ENCODE results near the gene CST4. TPM values are rescaled to one million over a fixed set of nuclear protein-coding genes. Genes with fewer than 3 reads are reported as not detected.
A peak's percentile ranks its signal among the peaks of the same experiment; 100 is the strongest.

CST4 gene
- polyA plus RNA-seq, 3 donors = not detected

- 79 to 88% (median 83%) methylated on average over 2 of the region's 2 CpGs for WGBS, 3 donors
- no peak overlapping the region for H3K27ac ChIP-seq (ENCODE audit: low read depth, low read length)
Observed at GRCh38 chr20:23652926-23653325, 35.9 kb downstream of the CST4 start.

GRCh38 chr20:23652371-23652770 is 36.5 kb downstream of the CST4 start:
- no peak overlapping the region for H3K27ac ChIP-seq (ENCODE audit: low read depth, low read length)

- 82 to 93% (median 93%) methylated on average over 2 of the region's 2 CpGs for WGBS, 3 donors
- H3K27ac ChIP-seq (ENCODE audit: low read depth, low read length) = no peak overlapping the region
Observed at GRCh38 chr20:23651117-23651516, 37.7 kb downstream of the CST4 start.

- WGBS, 3 donors = 83 to 98% (median 85%) methylated on average over 1 of the region's 1 CpG
- no peak overlapping the region for H3K27ac ChIP-seq (ENCODE audit: low read depth, low read length)
Observed at GRCh38 chr20:23649830-23650417, 38.9 kb downstream of the CST4 start.

GRCh38 chr20:23649242-23649641 is 39.6 kb downstream of the CST4 start:
- no peak overlapping the region for H3K27ac ChIP-seq (ENCODE audit: low read depth, low read length)
- 83 to 93% (median 91%) methylated on average over 2 of the region's 2 CpGs for WGBS, 3 donors

- WGBS, 3 donors = 88 to 94% (median 90%) methylated on average over 2 of the region's 2 CpGs
- H3K27ac ChIP-seq (ENCODE audit: low read depth, low read length) = no peak overlapping the region
Observed at GRCh38 chr20:23647346-23647745, 41.5 kb downstream of the CST4 start.

- 46 to 53% (median 49%) methylated on average over 4 of the region's 4 CpGs for WGBS, 3 donors
- no peak overlapping the region for H3K27ac ChIP-seq (ENCODE audit: low read depth, low read length)
Observed at GRCh38 chr20:23646106-23646873, 42.5 kb downstream of the CST4 start.

- no peak overlapping the region for H3K27ac ChIP-seq (ENCODE audit: low read depth, low read length)
- 71 to 88% (median 84%) methylated on average over 1 of the region's 1 CpG for WGBS, 3 donors
Observed at GRCh38 chr20:23645575-23645974, 43.3 kb downstream of the CST4 start.

- WGBS, 3 donors = 95% methylated on average over 7 of the region's 7 CpGs
Observed at GRCh38 chr20:23644164-23644563, 44.7 kb downstream of the CST4 start.

GRCh38 chr20:23643659-23644058 is 45.2 kb downstream of the CST4 start:
- 50 to 92% (median 64%) methylated on average over 6 of the region's 6 CpGs for WGBS, 3 donors

More at GRCh38 chr20:23644164-23644563, 44.7 kb downstream of the CST4 start:
- no peak overlapping the region for H3K27ac ChIP-seq (ENCODE audit: low read depth, low read length)

GRCh38 chr20:23641936-23642751 is 46.7 kb downstream of the CST4 start:
- H3K27ac ChIP-seq (ENCODE audit: low read depth, low read length) = no peak overlapping the region
- 53 to 64% (median 59%) methylated on average over 12 of the region's 12 CpGs for WGBS, 3 donors

More at GRCh38 chr20:23643659-23644058, 45.2 kb downstream of the CST4 start:
- H3K27ac ChIP-seq (ENCODE audit: low read depth, low read length) = no peak overlapping the region

- H3K27ac ChIP-seq (ENCODE audit: low read depth, low read length) = no peak overlapping the region
- 64 to 80% (median 79%) methylated on average over 11 of the region's 11 CpGs for WGBS, 3 donors
Observed at GRCh38 chr20:23640671-23641667, 47.9 kb downstream of the CST4 start.

GRCh38 chr20:23640018-23640601 is 48.7 kb downstream of the CST4 start:
- no peak overlapping the region for H3K27ac ChIP-seq (ENCODE audit: low read depth, low read length)
- 84 to 88% (median 86%) methylated on average over 8 of the region's 8 CpGs for WGBS, 3 donors

GRCh38 chr20:23639490-23639958 is 49.3 kb downstream of the CST4 start:
- H3K27ac ChIP-seq (ENCODE audit: low read depth, low read length) = no peak overlapping the region
- 68 to 83% (median 78%) methylated on average over 7 to 8 of the region's 8 CpGs for WGBS, 3 donors

- H3K27ac ChIP-seq (ENCODE audit: low read depth, low read length) = no peak overlapping the region
- 63 to 70% (median 64%) methylated on average over 9 of the region's 9 CpGs for WGBS, 3 donors
Observed at GRCh38 chr20:23638309-23638708, 50.5 kb downstream of the CST4 start.

GRCh38 chr20:23637282-23638221 is 51.3 kb downstream of the CST4 start, which contains the start of gene CST3:
CST3 (minus strand) TSS chr20:23637955; CDS start chr20:23637862, 93 bp downstream.
- H3K27ac ChIP-seq (ENCODE audit: low read depth, low read length) = peak within 1 kb of the TSS; percentile 74
- WGBS, 3 donors = 0 to 1% (median 1%) methylated on average over 56 to 91 of the region's 92 CpGs

Measured in adipose tissue (tissue), 3 donors.